HG03565 (cell line): ENCODE results near the gene VPS39.

Source experiments
- ATAC-seq: cut with Tn5 transposase; IDR thresholded peaks from one replicate; pipeline ENCODE4 v1.9.1; 2021; ENCODE audit warnings: mild to moderate bottlenecking, moderate library complexity; ENCODE audit not compliant: unreplicated experiment

Gene VPS39

GRCh38 chr15:42147431-42147735, 60.7 kb downstream of the VPS39 start:
- ATAC-seq: no peak

DNA sequence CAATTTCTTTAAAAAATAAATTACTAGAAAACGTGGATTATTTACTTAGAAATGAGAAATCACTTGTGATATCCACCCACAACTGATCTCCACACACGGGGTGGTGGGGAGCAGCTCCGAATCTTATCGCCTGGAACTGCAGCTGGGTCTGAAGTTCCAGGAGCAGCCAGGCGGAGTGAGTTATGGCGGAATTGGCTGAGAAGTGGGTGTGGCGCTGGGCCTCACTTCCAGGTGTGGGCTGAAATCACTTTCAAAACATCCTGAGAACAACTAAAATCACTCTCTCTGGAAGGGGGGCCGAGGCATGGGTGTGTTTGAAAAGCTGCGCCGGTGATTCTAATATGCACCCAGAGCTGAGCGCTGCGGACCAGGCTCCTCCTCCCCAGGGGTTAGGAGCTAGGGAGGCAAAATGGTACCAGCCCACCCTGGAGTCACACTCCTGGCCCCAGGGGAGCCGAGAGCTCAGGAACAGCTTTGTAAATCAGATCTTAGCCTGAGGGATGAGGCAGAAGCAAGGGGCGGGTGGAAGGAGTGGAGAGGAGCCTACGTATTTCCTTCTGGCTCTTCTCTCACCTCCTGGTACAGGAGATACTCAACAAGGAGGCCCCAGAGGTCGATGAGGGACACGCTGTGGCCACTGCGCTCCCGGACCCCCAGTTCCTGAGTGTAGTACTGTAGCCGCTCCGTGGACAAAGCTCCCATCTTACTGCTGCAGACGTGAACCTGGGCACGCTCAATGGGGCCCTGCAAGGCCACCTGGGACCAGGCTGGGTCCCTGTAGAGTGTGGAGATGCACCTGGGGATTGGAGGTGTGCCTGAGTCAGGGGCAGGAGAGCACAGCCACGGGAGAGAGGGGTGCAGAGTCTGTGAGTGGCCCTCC, 61.3 kb downstream of the VPS39 start:
- no peak for ATAC-seq

- ATAC-seq: no peak
Measured at GRCh38 chr15:42145546-42146455, 62.3 kb downstream of the VPS39 start.

- ATAC-seq: no peak
Measured at GRCh38 chr15:42144841-42145375, 63.2 kb downstream of the VPS39 start.

- no peak for ATAC-seq
Measured at GRCh38 chr15:42143866-42144625, 64.1 kb downstream of the VPS39 start.

GRCh38 chr15:42143356-42143755, 64.7 kb downstream of the VPS39 start:
- ATAC-seq: no peak

- ATAC-seq: no peak
Measured at GRCh38 chr15:42141795-42142667, 66.1 kb downstream of the VPS39 start.

- no peak for ATAC-seq
Measured at GRCh38 chr15:42141246-42141645, 66.9 kb downstream of the VPS39 start.

DNA sequence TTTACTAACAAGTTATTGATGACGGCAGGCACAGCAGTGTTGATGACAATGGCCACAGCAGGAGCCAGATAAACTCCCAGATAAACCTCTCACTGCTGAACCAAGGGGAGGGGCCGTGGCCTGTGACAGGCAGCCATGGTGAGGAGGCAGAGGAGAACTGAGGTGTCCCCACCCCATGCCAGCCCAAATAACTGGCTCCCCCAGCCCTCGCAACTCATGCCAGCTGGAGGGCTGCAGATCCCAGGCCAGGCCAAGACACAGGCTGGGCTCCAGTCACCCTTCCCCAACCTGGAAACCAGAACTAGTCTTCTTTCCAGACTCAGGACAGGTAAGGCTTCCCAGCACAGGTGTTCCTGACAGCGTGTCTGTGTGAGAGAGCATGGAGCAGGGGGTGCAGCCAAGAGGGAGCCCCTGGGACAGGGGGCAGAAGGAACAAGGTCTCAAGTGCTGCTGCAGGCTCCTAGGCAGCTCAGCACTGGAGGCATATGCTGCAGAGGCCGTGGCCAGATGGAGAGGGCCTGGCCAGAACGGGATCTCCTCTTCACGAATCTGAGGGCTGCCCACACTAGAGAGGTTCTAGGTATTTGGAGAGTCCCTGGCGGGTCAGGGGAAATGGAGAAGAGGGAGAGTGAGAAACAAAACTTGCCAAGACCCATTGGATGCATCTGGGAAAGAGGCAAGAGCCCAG, 67.6 kb downstream of the VPS39 start:
- ATAC-seq: no peak

DNA sequence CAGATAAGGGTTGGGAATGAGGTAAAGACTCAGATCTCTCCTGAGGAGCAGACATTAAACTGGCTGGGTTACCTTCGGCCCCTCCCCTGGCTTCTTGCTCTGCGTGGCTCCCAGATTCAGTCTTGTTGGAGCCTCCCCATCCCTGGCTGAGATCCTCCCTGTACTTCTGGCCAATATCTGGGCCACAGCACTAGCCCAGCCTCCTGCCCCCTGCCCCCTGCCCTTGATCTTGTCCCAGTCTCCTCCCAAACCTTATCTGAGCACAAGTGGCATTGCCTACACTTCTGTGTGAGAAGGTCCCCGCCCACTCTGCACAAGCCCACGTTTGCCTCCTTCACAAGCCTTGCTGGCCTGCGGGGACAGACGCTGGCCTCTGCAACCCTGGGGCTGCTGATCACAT, 68.5 kb downstream of the VPS39 start:
- ATAC-seq: no peak

DNA sequence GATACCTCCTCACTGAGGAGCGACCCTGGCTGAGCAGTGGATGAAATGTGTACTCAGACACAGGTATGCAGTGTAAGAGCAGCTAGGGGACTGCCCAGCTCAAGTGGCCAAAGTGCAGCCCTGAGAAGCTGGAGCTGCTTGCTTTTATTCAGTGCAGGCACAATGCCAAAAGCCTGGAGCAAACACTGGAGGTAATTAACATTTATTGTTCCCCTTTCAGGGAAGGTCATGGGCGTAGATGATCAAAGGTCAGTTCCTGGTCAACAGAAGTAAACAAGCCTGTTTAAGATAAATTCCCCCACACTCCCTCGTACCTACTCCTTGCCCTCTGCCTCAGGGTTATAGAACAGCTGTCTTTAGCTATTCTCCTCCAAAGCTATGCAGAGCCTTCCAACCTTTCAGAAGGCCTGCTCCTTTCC, 69.1 kb downstream of the VPS39 start:
- no peak for ATAC-seq

DNA sequence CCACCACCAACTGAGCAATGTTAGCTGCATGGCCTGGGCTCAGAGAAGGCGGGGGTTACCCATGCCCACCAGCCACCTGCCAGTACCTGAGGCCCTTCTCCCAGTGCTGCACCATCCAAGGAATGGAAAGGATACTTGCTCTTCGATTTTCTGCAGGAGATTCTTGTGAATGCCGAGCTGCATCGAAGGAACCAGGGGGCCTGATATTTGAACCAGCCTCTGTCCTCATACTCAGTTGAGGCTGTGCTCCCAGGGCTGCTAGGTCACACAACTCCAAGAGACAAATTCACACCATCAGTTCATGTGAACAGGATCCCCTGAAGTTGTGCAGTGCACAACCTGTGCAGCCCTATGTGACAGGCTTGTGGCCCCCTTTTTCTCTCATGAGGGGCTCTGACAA, 69.7 kb downstream of the VPS39 start:
- no peak for ATAC-seq

- no peak for ATAC-seq
Measured at GRCh38 chr15:42137461-42138261, 70.4 kb downstream of the VPS39 start.

DNA sequence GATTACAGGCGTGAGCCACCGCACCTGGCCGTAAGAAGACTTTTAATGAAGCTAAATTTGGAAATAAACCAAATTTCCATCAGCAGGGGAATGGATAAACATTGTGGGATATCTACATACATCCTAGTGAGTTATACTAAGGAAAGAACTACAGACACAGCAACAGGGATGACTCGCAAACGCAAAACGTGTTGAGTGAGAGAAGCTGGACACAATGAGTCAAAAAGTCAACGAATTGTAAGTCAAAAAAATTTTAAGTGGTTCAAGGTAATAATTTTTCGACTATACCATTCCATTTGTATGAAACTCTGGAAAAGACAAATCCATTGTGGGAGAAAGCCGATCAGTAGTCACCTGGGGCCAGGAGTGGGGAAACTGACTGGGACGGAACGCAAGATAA, 71.6 kb downstream of the VPS39 start:
- ATAC-seq: no peak

- no peak for ATAC-seq
Measured at GRCh38 chr15:42135351-42135750, 72.8 kb downstream of the VPS39 start.

GRCh38 chr15:42134617-42135245, 73.4 kb downstream of the VPS39 start:
- no peak for ATAC-seq

- no peak for ATAC-seq
Measured at GRCh38 chr15:42133886-42134502, 74.1 kb downstream of the VPS39 start.

- no peak for ATAC-seq
Measured at GRCh38 chr15:42133356-42133755, 74.7 kb downstream of the VPS39 start.
